ENCODE data around the gene NKAIN4. TPM values are rescaled to one million over a fixed set of nuclear protein-coding genes. Genes with fewer than 3 reads are reported as not detected.

The NKAIN4 gene
- total RNA-seq, 2 experiments from 2014 or later, result not detected

GRCh38 chr20:63253438-63254231 is 628 bp downstream of the NKAIN4 start:
- intact Hi-C loops (cut with micrococcal nuclease; ENCODE audit: unreplicated experiment), result no loop called here
- ChIA-PET CTCF (ENCODE audit: unreplicated experiment) (no interaction called here), POLR2A (no interaction called here)
- no peak for DNase-seq (ENCODE audit: low spot score)
- no peaks in the 10 kb centered on the region for H3K79me2 ChIP-seq (ENCODE audit: insufficient read depth, low read depth, low read length)
- H3K36me3 ChIP-seq (ENCODE audit: insufficient read depth, low read length), result no peaks in the 10 kb centered on the region
- TF ChIP-seq CTCF (conservative IDR thresholded peaks at IDR 0.05; ENCODE audit: low read length), result no peak
- TF ChIP-seq EZH2phosphoT487 (IDR thresholded peaks at IDR 0.05; ENCODE audit: borderline replicate concordance, low read depth, low read length), result no peak
- no peak overlapping the region for H3K4me2 ChIP-seq (ENCODE audit: low read length)
- H2AFZ ChIP-seq (ENCODE audit: low read length), result no peak overlapping the region
- no peaks in the 10 kb centered on the region for H3K9me2 ChIP-seq (ENCODE audit: insufficient read depth, low read length)
- no TSS peak for BruUV-seq (replicated peaks)
- H3K9me3 ChIP-seq (ENCODE audit: low read length), result no peaks in the 10 kb centered on the region
- no peaks in the 10 kb centered on the region for H3K4me1 ChIP-seq (ENCODE audit: insufficient read depth, low read length, poor library complexity, severe bottlenecking)
- H4K20me1 ChIP-seq (ENCODE audit: insufficient read depth, low read length), result no peaks in the 10 kb centered on the region
- no peak overlapping the region for H3K4me3 ChIP-seq (ENCODE audit: low read depth, low read length, poor library complexity, severe bottlenecking)
- H3K27ac ChIP-seq (ENCODE audit: low read depth, low read length, poor library complexity, severe bottlenecking), result no peak overlapping the region

GRCh38 chr20:63253065-63253437 is 1.2 kb downstream of the NKAIN4 start:
- TF ChIP-seq EZH2phosphoT487 (IDR thresholded peaks at IDR 0.05; ENCODE audit: borderline replicate concordance, low read depth, low read length) (no peak), CTCF (conservative IDR thresholded peaks at IDR 0.05; ENCODE audit: low read length) (no peak)
- ChIA-PET POLR2A (no interaction called here), CTCF (ENCODE audit: unreplicated experiment) (no interaction called here)
- Histone ChIP-seq H3K4me3 (ENCODE audit: low read depth, low read length, poor library complexity, severe bottlenecking) (no peak overlapping the region), H3K36me3 (ENCODE audit: insufficient read depth, low read length) (no peaks in the 10 kb centered on the region), H3K79me2 (ENCODE audit: insufficient read depth, low read depth, low read length) (no peaks in the 10 kb centered on the region), H3K4me1 (ENCODE audit: insufficient read depth, low read length, poor library complexity, severe bottlenecking) (no peaks in the 10 kb centered on the region), H2AFZ (ENCODE audit: low read length) (no peak overlapping the region), H4K20me1 (ENCODE audit: insufficient read depth, low read length) (no peaks in the 10 kb centered on the region), H3K4me2 (ENCODE audit: low read length) (no peak overlapping the region), H3K9me3 (ENCODE audit: low read length) (no peaks in the 10 kb centered on the region), H3K9me2 (ENCODE audit: insufficient read depth, low read length) (no peaks in the 10 kb centered on the region), H3K27ac (ENCODE audit: low read depth, low read length, poor library complexity, severe bottlenecking) (no peak overlapping the region)
- intact Hi-C loops (cut with micrococcal nuclease; ENCODE audit: unreplicated experiment), result no loop called here
- no peak for DNase-seq (ENCODE audit: low spot score)
- no TSS peak for BruUV-seq (replicated peaks)

GRCh38 chr20:63252284-63252711 is 2.0 kb downstream of the NKAIN4 start:
- Histone ChIP-seq H3K4me2 (ENCODE audit: low read length) (no peak overlapping the region), H2AFZ (ENCODE audit: low read length) (no peak overlapping the region), H3K9me3 (ENCODE audit: low read length) (no peaks in the 10 kb centered on the region), H3K4me3 (ENCODE audit: low read depth, low read length, poor library complexity, severe bottlenecking) (no peak overlapping the region), H3K27ac (ENCODE audit: low read depth, low read length, poor library complexity, severe bottlenecking) (no peak overlapping the region), H3K4me1 (ENCODE audit: insufficient read depth, low read length, poor library complexity, severe bottlenecking) (no peaks in the 10 kb centered on the region), H4K20me1 (ENCODE audit: insufficient read depth, low read length) (no peaks in the 10 kb centered on the region), H3K36me3 (ENCODE audit: insufficient read depth, low read length) (no peaks in the 10 kb centered on the region), H3K79me2 (ENCODE audit: insufficient read depth, low read depth, low read length) (no peaks in the 10 kb centered on the region), H3K9me2 (ENCODE audit: insufficient read depth, low read length) (no peaks in the 10 kb centered on the region)
- ChIA-PET CTCF (ENCODE audit: unreplicated experiment) (interaction anchor here (0.6 kb wide), 1 partner anchor 14 kb away, joined by 4 read pairs; no protein-coding TSS in a partner anchor), POLR2A (no interaction called here)
- no TSS peak for BruUV-seq (replicated peaks)
- TF ChIP-seq CTCF (conservative IDR thresholded peaks at IDR 0.05; ENCODE audit: low read length) (no peak), EZH2phosphoT487 (IDR thresholded peaks at IDR 0.05; ENCODE audit: borderline replicate concordance, low read depth, low read length) (no peak)
- DNase-seq (ENCODE audit: low spot score), result no peak
- intact Hi-C loops (cut with micrococcal nuclease; ENCODE audit: unreplicated experiment), result no loop called here

Measured in OCI-LY7 (cell line).